Ascending aorta (tissue), 2 donors: ENCODE results near the gene FLVCR1. TPM values are rescaled to one million over a fixed set of nuclear protein-coding genes. Genes with fewer than 3 reads are reported as not detected.

Experiments used
- DNase-seq, 2 donors: peaks; one replicate each; pipeline ENCODE4 v3.0.0-alpha.2; 2019; ENCODE audit warnings: low spot score in 2 of 2
- H3K27ac ChIP-seq, 2 donors: fragments of 200-600 bp; sonication (generic); one replicate each; pipeline ENCODE4 v1.5.1; 2016 to 2017; ENCODE audit warnings: mild to moderate bottlenecking in 1 of 2
- H3K27me3 ChIP-seq: fragments of 200-600 bp; sonication (generic); one replicate; pipeline ENCODE4 v1.5.1; 2017
- H3K36me3 ChIP-seq, 2 donors: fragments of 200-600 bp; sonication (generic); one replicate each; pipeline ENCODE4 v1.5.1; 2016
- H3K4me1 ChIP-seq, 2 donors: fragments of 200-600 bp; sonication (generic); one replicate each; pipeline ENCODE4 v1.5.1; 2016 to 2017; ENCODE audit warnings: mild to moderate bottlenecking in 1 of 2
- H3K4me3 ChIP-seq, 2 donors: fragments of 200-600 bp; sonication (generic); one replicate each; pipeline ENCODE4 v1.5.1; 2016 to 2017; ENCODE audit warnings: mild to moderate bottlenecking in 1 of 2
- H3K9me3 ChIP-seq, 2 donors: fragments of 200-600 bp; sonication (generic); one replicate each; pipeline ENCODE4 v1.5.1; 2016
- CTCF ChIP-seq, 3 experiments: fragments of 200-600 bp in 2 of 3; fragments of 450-650 bp in 1 of 3; sonication (generic) in 2 of 3; IDR thresholded peaks; one replicate each; pipeline ENCODE4 v1.5.1; 2016 to 2019; ENCODE audit warnings: antibody characterized with exemption in 3 of 3, mild to moderate bottlenecking in 1 of 3, moderate library complexity in 1 of 3
- intact Hi-C: fragments of 100-400 bp; cut with DNase I; formaldehyde crosslinking; loops from one replicate; pipeline ENCODE4 v1.15.1; 2023
- total RNA-seq: library from RNA; depleted of rRNA; stranded (reverse); fragments of >200 nt; gene quantifications from one replicate; pipeline ENCODE4 v1.1.0, GENCODE V29; 2016

Gene FLVCR1
- total RNA-seq, 1 donor from 2014 or later = 5.7 TPM

DNA sequence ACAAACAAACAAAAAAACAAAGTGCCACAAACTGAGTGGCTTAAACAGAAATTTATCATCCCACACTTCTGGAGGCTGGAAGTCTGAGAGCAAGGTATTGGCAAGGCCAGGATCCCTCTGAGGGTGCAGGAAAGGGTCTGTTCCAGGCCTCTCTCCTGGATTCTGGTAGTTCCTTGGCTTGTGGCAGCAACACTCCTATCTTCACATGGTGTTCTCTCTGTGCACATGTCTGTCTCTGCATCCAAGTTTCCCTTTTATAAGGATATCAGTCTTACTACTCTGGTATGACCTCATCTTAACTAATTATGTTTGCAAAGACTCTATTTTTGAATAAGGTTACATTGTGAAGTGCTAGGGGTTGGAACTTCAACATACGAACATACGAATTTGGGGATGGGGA is 87.0 kb downstream of the FLVCR1 start:
- Histone ChIP-seq H3K36me3 (no peaks in the 10 kb centered on the region), H3K4me3 (no peak overlapping the region), H3K27ac (no peak overlapping the region), H3K4me1 (no peaks in the 10 kb centered on the region), H3K27me3 (no peaks in the 10 kb centered on the region), H3K9me3 (no peaks in the 10 kb centered on the region)
- no peak for TF ChIP-seq CTCF (IDR thresholded peaks at IDR 0.05)
- intact Hi-C loops = no loop called here
- DNase-seq = no peak

- no peaks in the 10 kb centered on the region for H3K9me3 ChIP-seq
- DNase-seq = no peak
- no peak overlapping the region for H3K4me3 ChIP-seq
- no peak overlapping the region for H3K27ac ChIP-seq
- H3K27me3 ChIP-seq = no peaks in the 10 kb centered on the region
- H3K36me3 ChIP-seq = no peaks in the 10 kb centered on the region
- no peak for TF ChIP-seq CTCF (IDR thresholded peaks at IDR 0.05)
- no peaks in the 10 kb centered on the region for H3K4me1 ChIP-seq
- intact Hi-C loops = no loop called here
Observed at GRCh38 chr1:212945463-212946160, 87.5 kb downstream of the FLVCR1 start.

- H3K36me3 ChIP-seq = no peaks in the 10 kb centered on the region
Observed at GRCh38 chr1:212946872-212947271, 88.8 kb downstream of the FLVCR1 start.

More at GRCh38 chr1:212946872-212947271, 88.8 kb downstream of the FLVCR1 start:
- Histone ChIP-seq H3K4me3 (no peak overlapping the region), H3K4me1 (peaks cover 0 to 8% of the 10 kb centered on the region in 2 donors), H3K27ac (no peak overlapping the region), H3K27me3 (no peaks in the 10 kb centered on the region), H3K9me3 (no peaks in the 10 kb centered on the region)
- intact Hi-C loops = no loop called here
- TF ChIP-seq CTCF (IDR thresholded peaks at IDR 0.05) = no peak
- no peak for DNase-seq

Other genes with a start within 250 kb of the FLVCR1 start
- gene ATF3, start 249.5 kb upstream of the FLVCR1 start, total RNA-seq = 79.1 TPM
- 18.4 TPM for gene BATF3, start 158.4 kb upstream of the FLVCR1 start, total RNA-seq
- gene NSL1, start 66.5 kb upstream of the FLVCR1 start, total RNA-seq = 69.1 TPM
- gene TATDN3, start 66.4 kb upstream of the FLVCR1 start, total RNA-seq = 2.7 TPM
- not detected for gene SPATA45, start 10.6 kb upstream of the FLVCR1 start, total RNA-seq
- gene VASH2, start 92.3 kb downstream of the FLVCR1 start, total RNA-seq = 0.11 TPM
- 36.7 TPM for gene ANGEL2, start 157.6 kb downstream of the FLVCR1 start, total RNA-seq
- gene RPS6KC1, start 193.0 kb downstream of the FLVCR1 start, total RNA-seq = 21.0 TPM